ENCODE data around the gene SELENOK.

The SELENOK gene

DNA sequence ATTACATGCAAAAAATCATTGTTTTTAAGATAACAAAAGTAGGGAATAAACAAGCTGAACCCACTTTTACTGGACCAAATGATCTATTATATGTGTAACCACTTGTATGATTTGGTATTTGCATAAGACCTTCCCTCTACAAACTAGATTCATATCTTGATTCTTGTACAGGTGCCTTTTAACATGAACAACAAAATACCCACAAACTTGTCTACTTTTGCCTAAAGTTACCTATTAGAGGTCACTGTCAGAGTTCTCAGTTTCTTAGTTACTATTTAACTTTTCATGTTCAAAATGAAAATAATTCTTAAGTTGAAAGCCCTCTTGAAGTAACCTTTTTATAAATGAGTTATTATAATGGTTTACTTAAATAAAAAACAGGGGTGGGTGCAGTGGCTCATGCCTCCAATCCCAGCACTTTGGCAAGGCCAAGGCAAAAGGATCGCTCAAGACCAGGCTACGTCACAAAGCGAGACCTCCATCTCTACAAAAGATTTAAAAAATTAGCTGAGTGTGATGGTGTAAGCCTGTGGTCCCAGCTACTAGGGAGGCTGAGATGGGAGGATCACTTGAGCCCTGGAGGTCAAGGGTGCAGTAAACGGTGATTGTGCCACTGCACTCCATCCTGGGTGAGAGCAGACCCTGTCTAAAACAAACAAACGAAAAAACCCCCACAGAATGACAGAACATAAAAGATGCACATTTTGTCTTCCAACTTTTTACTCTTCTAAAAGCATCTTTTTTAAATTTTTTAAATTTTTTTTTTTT is 25.7 kb downstream of the SELENOK start:
- peaks cover 4% of the 10 kb centered on the region; the same call in 1 of the 2 replicates for H3K36me3 ChIP-seq (replicated peaks; ENCODE audit: insufficient read depth, low read length)
- H3K9ac ChIP-seq (ENCODE audit: low read length): no peak overlapping the region
- H3K4me3 ChIP-seq (ENCODE audit: low read length): no peak overlapping the region
- H3K4me1 ChIP-seq (ENCODE audit: low read length): no peaks in the 10 kb centered on the region
- H3F3A ChIP-seq (ENCODE audit: insufficient read depth, low read length): no peaks in the 10 kb centered on the region
- no peak for DNase-seq
- H3K27me3 ChIP-seq (replicated peaks; ENCODE audit: insufficient read depth, low read length): no peaks in the 10 kb centered on the region
- no peak overlapping the region for H3K4me2 ChIP-seq (ENCODE audit: low read depth, low read length)
- no peaks in the 10 kb centered on the region for H4K20me1 ChIP-seq (ENCODE audit: insufficient read depth, low read length)
- H3K9me2 ChIP-seq (replicated peaks; ENCODE audit: insufficient read depth, low read length): no peaks in the 10 kb centered on the region
- H3K9me3 ChIP-seq (replicated peaks; ENCODE audit: insufficient read depth, low read length): no peaks in the 10 kb centered on the region
- no peak overlapping the region for H2AFZ ChIP-seq (ENCODE audit: low read length)
- H3K27ac ChIP-seq (ENCODE audit: low read length): no peak overlapping the region
- H3K79me2 ChIP-seq (ENCODE audit: low read length): no peaks in the 10 kb centered on the region
- TF ChIP-seq EZH2phosphoT487 (IDR thresholded peaks at IDR 0.05; ENCODE audit: low read length) (no peak), EZH2 (optimal IDR thresholded peaks at IDR 0.05; ENCODE audit: low read depth, low read length) (no peak)
- TF ChIP-seq, protein P1, sequence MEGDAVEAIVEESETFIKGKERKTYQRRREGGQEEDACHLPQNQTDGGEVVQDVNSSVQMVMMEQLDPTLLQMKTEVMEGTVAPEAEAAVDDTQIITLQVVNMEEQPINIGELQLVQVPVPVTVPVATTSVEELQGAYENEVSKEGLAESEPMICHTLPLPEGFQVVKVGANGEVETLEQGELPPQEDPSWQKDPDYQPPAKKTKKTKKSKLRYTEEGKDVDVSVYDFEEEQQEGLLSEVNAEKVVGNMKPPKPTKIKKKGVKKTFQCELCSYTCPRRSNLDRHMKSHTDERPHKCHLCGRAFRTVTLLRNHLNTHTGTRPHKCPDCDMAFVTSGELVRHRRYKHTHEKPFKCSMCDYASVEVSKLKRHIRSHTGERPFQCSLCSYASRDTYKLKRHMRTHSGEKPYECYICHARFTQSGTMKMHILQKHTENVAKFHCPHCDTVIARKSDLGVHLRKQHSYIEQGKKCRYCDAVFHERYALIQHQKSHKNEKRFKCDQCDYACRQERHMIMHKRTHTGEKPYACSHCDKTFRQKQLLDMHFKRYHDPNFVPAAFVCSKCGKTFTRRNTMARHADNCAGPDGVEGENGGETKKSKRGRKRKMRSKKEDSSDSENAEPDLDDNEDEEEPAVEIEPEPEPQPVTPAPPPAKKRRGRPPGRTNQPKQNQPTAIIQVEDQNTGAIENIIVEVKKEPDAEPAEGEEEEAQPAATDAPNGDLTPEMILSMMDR (IDR thresholded peaks at IDR 0.05; ENCODE audit: low read length): no peak

DNA sequence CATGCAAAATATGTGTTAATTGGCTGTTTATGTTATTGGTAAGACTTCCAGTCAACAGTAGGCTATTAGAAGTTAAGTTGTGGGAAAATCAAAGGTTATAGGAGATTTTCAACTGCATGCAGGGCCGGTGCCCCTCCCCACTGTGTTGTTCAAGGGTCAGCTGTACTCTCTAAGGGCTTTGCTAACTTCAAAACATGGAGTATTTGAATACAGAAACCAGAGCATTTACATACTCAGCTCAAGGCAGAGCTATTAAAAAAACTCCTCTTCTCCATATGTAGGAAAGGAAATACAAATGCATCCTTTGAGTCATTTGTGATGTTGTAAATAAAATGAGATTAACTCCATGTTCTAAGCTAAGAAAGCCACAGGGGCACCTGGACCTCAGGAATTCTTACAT is 28.5 kb downstream of the SELENOK start:
- H3K9ac ChIP-seq (ENCODE audit: low read length): no peak overlapping the region
- no peaks in the 10 kb centered on the region for H3K79me2 ChIP-seq (ENCODE audit: low read length)
- no peaks in the 10 kb centered on the region for H3K4me1 ChIP-seq (ENCODE audit: low read length)
- H2AFZ ChIP-seq (ENCODE audit: low read length): no peak overlapping the region
- TF ChIP-seq, protein P1 (IDR thresholded peaks at IDR 0.05; ENCODE audit: low read length): no peak
- TF ChIP-seq EZH2phosphoT487 (IDR thresholded peaks at IDR 0.05; ENCODE audit: low read length) (no peak), EZH2 (optimal IDR thresholded peaks at IDR 0.05; ENCODE audit: low read depth, low read length) (no peak)
- no peaks in the 10 kb centered on the region for H3K27me3 ChIP-seq (replicated peaks; ENCODE audit: insufficient read depth, low read length)
- no peak for DNase-seq
- H3K9me3 ChIP-seq (replicated peaks; ENCODE audit: insufficient read depth, low read length): no peaks in the 10 kb centered on the region
- no peak overlapping the region for H3K4me2 ChIP-seq (ENCODE audit: low read depth, low read length)
- no peak overlapping the region for H3K4me3 ChIP-seq (ENCODE audit: low read length)
- no peaks in the 10 kb centered on the region for H3K9me2 ChIP-seq (replicated peaks; ENCODE audit: insufficient read depth, low read length)
- H4K20me1 ChIP-seq (ENCODE audit: insufficient read depth, low read length): no peaks in the 10 kb centered on the region
- no peak overlapping the region for H3K27ac ChIP-seq (ENCODE audit: low read length)
- 0 out of 2 replicates have a peak, but pooled peaks cover 5% of the 10 kb centered on the region for H3K36me3 ChIP-seq (replicated peaks; ENCODE audit: insufficient read depth, low read length)
- H3F3A ChIP-seq (ENCODE audit: insufficient read depth, low read length): no peaks in the 10 kb centered on the region

DNA sequence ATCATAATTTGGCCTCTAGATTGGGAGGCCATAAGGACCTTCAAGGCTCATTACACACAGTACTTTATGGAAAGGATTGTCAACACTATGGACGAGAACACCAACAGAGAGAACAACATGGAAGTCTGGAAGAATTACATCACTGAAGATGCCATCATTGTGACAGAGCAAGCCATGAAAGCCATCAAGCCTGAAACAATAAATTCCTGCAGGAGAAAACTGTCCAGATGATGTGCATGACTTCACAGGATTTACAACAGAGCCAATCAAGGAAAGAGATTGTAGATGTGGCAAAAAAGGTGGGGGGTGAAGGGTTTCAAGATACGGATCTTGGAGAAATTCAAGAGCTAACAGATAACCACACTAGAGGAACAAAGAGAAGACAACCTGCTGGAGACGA is 29.4 kb downstream of the SELENOK start:
- Histone ChIP-seq H3K4me3 (ENCODE audit: low read length) (no peak overlapping the region), H2AFZ (ENCODE audit: low read length) (no peak overlapping the region), H3K79me2 (ENCODE audit: low read length) (no peaks in the 10 kb centered on the region), H3K9ac (ENCODE audit: low read length) (no peak overlapping the region), H3F3A (ENCODE audit: insufficient read depth, low read length) (no peaks in the 10 kb centered on the region), H3K36me3 (replicated peaks; ENCODE audit: insufficient read depth, low read length) (0 out of 2 replicates have a peak, but pooled peaks cover 5% of the 10 kb centered on the region), H3K4me1 (ENCODE audit: low read length) (no peaks in the 10 kb centered on the region), H3K4me2 (ENCODE audit: low read depth, low read length) (no peak overlapping the region), H3K9me2 (replicated peaks; ENCODE audit: insufficient read depth, low read length) (no peaks in the 10 kb centered on the region), H3K27me3 (replicated peaks; ENCODE audit: insufficient read depth, low read length) (no peaks in the 10 kb centered on the region), H3K9me3 (replicated peaks; ENCODE audit: insufficient read depth, low read length) (no peaks in the 10 kb centered on the region), H3K27ac (ENCODE audit: low read length) (no peak overlapping the region), H4K20me1 (ENCODE audit: insufficient read depth, low read length) (no peaks in the 10 kb centered on the region)
- TF ChIP-seq, protein P1 (IDR thresholded peaks at IDR 0.05; ENCODE audit: low read length): no peak
- no peak for TF ChIP-seq EZH2phosphoT487 (IDR thresholded peaks at IDR 0.05; ENCODE audit: low read length)
- no peak for TF ChIP-seq EZH2 (optimal IDR thresholded peaks at IDR 0.05; ENCODE audit: low read depth, low read length)
- DNase-seq: no peak

Measured in MM.1S (cell line).